GM18868 (cell line): Measurements from ENCODE around the gene TANGO2.

Experiments used
- ATAC-seq: cut with Tn5 transposase; IDR thresholded peaks from one replicate; pipeline ENCODE4 v1.9.1; 2021; ENCODE audit warnings: mild to moderate bottlenecking, moderate library complexity; ENCODE audit not compliant: unreplicated experiment

TANGO2 gene, protein sequence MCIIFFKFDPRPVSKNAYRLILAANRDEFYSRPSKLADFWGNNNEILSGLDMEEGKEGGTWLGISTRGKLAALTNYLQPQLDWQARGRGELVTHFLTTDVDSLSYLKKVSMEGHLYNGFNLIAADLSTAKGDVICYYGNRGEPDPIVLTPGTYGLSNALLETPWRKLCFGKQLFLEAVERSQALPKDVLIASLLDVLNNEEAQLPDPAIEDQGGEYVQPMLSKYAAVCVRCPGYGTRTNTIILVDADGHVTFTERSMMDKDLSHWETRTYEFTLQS

DNA sequence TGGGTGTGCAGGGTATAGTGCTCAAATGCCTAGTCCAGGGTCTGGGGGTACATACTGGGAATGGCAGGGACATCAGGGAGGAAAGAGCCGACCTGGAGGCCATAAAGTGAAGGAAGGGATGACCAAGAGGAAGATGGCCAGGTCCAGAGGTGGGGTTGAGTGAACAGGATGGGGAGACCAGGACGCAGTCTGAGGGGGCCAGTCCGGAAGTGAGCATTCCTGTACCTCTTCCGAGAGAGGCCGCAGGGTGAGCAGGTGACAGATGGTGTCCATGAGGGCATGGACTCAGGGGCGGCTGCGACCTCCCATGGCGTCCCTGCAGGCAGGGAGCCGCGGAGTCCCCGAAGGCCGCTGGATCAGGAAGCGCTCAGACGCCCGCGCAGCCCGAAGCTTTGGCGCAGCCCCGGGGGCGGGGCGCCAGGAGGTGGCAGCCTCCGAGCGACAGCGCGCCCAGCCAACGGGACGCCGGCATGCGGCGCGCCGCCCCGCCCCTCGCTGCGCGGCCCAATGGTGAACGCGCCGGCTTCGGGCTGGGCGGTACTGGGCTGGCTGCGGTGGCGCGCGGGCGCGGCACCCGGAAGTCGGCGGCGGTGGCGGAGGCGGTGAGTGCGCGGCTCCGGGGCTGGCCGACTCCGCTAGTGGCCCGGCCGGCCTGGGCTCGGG, at the start of gene TANGO2:
TANGO2 (plus strand) TSS at position 578 of the 663 bp plus-strand sequence. CDS start 15,689 bp downstream, outside the sequence.
- ATAC-seq: peak; percentile 85

DNA sequence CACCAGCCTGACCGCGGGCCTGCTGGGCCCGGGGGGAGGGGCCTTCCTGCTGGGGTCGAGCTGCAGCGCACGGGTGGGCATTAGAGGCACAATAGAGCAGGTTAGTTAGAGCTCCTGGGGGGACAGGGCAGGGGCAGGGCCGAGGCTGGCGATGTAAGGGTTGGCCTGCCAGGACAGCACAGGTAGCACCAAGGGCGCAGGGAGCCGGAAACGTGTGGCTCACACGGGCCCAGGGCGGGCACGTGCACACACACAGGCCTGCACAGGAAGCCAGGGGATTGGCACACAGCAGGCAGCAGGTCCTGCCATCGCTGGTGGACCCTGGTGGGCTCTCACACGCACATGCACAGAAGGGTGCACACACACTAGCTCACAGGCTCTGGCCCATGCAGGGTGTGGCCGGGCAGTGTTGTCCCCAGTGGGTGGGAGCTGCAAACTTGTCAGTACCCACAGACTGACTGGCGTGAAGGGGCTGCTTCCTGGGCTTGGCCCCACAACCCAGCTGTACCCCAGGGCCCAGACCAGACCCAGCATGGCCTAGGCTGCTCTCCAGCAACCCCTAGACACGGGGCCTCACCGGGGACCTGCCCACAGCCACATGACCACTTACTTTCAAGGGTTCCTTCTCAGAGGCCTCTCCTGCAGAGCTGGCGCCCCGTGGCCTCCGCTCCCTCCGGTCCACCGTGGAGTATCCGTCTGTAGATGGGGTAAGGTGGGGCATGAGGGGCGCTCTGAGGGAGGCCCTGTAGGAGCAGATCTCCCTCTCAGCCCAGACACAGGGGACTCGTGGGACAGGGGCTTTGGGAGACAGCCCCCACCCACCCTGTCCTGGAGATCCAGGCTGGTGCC, 49.4 kb upstream of the TANGO2 start:
- ATAC-seq: no peak

DNA sequence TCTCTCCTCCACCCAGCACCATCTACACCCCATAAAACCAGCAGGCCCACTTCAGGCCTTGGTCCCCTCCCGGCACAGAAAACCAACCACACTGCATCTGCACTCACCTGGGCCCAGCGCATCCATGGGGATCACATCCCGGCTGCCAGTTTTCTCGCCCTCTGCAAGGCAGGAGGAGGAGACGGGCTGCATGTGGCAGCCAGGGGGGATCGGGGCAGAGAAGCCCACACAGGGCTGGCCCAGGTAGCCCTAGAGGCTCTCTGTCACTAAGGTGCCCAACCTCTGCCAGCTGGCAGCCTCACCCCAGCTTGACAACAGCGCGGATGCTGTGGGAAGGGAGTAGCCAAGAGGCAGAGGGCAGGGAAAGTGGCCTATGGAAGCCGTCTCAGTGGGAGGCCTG, 48.7 kb upstream of the TANGO2 start:
- no peak for ATAC-seq

DNA sequence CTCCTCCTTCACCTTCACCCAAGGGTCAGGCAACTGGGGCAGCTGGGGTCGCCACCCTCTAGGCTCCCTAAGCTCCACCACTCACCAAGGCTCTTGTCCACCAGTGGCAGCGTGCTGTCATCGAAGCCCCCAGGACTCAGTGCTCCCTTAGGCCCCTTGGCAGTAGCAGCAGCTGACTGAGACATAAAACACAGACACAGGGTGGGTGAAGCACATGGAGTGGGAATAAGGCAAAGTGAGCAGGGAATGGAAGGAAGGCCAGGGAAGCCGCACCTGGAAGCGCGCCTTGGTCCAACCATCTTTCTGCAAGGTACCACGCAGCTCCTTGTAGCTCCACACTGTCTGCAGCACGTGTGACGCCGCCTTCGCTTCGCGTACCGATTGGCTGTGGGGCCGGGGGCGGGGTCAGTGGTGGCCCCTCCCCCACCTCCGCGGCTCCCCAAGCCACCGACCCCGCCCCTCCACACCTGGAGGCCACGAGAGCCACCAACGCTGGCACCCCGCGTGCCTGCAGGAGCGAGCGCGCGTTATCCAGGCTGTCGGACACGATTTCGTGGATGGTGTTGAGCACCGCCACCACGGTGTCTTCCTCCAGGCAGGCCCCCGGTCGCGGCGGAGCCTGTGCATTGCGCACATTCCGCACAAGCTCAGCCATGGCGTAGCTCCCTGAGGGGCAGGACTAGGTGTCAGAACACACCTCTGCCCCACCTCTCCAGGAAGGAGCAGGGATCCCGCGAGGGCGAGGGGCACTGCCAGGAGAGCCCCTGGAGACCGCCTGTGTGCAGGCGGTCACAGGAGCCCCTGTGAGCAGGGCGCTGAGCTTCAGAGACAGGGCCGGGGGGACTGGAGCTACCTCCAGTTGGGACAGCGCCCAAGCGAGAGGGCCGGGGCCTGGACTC, 48.0 kb upstream of the TANGO2 start:
- ATAC-seq: no peak

DNA sequence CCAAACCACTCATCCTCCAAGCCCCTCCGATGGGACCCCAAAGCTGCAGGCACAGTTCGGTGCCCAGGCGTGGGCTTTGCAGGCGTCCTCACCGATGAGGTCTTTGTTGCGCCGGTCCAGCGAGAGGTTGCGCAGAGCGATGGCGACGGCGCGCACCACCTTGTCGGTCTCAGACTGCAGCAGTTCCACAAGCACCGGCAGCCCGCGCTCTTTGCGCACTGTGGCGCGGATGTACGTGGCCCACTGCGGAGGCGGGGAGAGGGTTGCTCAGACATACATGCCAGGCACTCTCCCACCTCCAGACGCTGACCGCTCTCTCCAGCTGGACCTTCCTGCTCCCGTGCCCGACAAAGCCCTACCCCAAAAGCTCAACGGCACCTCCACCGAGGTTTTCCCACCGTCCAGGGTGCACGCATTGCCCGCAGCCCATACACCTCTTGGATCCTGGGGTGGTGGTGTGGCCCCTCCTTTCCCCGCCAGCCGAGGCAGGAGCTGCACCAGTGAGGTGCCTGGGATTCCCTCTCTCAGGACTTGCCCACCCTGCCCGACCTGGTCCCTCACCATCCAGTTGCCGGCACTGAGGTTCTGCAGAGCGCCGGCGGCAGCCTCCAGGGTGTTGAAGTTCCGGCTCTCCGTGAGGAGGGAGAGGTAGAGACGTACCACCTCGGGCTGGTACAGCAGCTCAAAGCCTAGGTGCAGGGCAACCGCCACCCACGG, 47.2 kb upstream of the TANGO2 start:
- no peak for ATAC-seq

DNA sequence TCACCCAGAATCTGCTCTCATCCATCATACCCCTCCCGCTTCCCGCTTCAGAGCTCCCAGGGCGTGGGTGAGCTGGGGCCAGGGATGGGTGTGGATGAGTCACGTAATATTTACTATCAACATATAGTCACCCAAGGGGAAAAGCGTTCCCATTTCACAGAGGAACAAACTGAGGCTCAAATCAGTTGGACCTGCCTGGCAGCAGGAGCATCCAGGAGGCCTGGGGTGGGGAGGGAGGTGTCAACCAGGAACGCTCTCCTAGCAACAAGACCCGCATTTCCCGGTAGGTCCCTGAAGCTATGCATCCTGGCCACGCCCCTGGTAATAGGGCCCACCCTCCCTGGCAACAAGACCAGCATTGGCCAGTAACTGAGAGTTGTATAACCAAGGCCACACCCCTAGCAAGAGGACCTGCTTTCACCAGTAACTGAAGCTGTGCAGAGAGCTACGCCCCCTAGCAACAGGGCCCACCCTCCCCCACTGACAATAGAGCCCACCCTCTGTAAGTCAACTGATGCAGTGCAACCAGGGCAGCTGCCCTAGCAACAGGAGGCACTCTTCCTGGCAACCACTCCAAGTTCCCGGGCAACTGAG, 46.5 kb upstream of the TANGO2 start:
- no peak for ATAC-seq

DNA sequence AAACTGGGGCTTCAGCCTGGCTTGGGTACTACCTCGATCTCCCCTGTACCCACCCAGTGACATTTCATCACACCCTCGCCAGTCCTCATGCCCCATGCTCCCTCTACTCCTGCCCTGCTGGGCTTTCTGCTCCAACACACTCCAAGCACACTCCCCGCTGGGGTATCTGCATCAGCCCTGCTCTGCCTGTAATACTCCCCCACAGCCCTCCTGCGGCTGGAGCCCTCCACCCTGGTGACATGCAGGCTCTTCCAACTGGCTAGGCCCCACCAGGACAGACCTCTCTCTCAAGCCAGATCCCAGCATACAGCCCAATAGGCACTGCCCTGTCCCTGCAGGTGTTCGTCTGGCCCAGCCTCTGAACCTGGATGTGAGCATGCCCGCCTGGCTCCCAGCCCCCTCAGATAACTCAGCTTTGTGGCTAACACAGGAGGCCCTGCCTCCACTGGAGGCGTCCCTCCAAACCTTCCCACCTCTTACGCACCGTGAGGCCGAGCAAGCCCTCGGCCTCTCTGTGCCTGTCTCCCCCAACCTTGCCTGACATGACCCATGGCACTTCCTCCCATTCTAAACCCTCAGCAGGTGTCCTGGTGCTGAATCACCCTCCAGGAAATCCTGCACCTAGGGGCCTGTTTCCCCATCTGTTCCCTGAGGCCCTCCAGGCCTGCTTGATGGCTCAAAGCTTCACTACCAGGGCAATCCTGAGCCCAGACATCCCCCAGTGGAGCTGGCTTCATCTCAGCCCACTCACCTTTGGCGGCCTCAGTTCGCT, 45.8 kb upstream of the TANGO2 start:
- ATAC-seq: no peak

DNA sequence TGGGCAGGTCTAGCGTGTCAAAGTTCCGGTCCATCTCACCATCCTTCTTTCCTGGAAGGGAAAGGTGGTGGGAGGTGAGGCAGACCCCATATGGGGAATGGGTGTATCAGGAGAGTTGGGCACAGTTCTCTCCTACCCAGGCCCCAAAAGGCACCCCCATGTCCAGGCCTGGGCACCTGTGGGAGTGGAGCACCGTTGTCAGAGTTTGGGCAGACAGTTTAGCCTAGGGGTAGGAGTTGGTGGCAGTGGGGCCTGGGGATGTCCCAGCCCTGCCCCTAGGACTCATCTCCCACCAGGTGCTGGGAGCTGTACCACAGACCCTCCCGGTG, 45.2 kb upstream of the TANGO2 start:
- ATAC-seq: no peak

DNA sequence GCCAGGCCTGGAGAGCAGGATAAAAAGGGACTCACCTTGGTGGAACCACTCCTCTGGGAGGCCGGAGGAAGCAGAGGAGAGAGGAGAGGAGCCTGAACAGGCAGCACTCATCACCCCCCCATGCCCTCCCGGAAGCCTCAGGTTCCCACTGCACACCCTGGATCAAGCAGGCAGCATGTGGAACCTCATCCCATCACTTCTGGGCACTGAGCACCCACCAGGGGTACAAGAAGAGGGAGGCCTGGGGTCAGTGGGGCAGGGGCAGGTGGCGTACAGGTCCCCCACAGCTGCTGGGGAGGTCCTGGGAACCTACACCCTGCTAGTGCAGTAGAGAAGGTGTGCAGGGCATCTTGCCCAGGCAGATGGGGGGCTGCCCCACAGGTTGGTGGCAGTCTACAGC, 44.2 kb upstream of the TANGO2 start:
- ATAC-seq: no peak

DNA sequence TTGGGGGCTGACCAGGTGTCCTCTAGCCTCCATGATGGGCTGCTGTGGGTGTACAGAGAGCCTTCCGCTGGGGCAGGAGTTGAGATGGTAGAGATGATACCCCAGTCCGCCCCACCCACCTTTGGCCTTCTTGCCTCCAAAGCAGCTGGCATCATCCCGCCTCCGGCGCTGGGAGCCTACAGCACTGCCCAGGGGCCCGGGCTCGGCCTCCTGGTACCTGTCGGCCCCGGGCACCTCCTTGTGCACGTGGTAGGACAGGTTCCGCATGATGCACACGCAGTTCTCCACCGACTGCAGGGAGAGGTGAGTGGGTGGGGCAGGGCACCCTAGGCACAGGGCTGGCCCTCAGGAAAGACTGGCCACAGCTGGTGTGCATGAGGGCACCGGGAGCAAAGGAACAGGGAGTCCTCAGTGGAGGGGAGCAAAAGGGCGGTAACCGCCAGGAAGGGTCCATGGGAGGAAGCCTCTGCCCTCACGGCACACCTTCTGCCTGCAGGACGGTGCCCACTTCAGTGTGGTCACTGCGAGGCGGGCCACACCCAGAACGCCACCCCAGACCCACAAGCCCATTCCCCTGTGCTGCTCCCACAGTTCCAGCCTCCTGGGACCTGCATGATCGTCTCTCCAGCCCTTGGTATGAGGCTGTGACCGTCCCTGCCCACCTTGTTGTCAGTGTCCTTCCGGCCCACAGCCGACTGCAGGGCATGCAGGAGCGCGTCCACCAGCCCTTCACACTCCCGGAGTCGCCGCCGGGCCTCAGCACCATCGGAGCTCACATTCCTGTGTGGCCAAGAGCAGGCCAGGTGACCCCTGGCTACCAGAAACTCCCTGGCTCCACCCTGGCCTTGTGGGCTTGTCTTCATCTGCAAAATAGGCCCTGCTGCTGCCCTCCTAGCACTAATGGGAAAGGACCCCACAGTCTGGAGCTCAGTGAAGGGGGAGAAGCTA, 43.3 kb upstream of the TANGO2 start:
- no peak for ATAC-seq

DNA sequence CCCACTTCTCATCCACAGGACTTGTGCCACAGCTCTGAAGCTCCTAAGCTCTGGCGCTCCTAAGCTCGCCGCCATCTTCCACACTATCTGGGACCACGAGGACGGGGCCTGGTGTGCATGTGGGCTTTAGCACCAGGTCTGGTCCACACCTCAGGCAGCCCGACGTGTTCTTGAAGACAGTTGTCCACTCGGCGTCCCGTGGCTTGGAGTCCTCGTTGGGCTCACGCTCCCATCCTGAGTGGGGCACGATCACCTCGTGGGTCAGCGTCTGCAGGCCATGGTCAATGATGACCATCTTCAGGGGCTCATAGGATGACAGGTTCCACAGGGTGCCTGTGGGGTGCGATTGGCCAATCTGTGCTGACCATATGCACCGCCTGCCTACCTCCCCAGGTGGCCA, 42.2 kb upstream of the TANGO2 start:
- ATAC-seq: no peak

DNA sequence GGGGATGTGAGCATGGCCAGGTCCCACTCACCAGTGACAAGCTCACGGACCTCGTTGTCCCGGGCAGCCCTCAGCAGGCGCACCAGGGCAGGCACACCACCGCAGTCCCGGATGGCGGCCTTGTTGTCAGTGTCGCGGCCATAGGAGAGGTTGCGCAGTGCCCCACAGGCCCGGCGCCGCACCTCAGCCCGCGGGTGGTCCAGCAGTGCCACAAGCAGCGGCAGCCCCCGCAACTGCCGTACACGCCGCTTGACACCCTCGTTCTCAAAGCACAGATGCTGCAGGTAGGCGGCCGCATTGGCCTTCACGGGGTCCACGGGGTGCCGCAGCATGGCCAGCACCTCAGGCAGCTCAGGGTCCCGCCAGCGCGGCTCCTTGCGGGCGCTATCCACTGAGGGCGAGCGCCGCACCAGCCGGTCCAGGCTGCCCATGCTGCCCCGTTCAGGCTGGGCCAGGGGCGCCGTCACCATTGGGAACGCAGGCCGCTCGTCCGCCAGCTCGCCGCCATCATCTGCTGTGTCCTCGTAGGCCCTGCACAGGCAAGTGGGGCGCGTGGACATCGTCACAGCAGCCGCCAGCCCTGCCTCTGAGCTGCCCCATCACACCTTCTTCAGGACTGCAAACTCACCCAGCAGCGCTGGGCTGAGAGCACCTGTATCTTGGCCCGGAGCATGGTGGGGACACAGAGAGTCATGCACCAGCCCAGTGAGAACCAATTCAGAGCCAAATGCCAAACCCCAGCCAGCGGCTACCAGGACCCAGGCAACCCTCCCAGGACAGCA, 41.0 kb upstream of the TANGO2 start:
- ATAC-seq: no peak

DNA sequence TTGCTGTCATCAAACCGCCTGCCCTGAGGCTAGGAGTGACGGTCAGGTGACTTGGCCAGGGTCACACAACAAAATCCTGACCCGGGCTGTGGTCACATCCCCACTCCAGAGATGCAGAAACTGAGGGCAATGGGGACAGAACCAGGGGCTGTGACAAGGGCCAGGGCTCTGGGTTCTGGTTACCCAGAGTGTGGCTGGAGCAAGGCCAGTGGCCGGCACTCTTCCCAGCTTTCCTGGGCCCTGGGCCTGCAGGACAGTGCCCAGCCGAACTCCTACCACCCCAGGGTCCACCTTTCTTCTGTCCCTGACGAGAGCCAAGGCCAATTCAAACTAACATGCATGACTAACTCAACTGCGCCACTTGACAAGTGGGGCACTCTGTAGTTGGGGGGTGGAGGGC, 40.1 kb upstream of the TANGO2 start:
- ATAC-seq: no peak

DNA sequence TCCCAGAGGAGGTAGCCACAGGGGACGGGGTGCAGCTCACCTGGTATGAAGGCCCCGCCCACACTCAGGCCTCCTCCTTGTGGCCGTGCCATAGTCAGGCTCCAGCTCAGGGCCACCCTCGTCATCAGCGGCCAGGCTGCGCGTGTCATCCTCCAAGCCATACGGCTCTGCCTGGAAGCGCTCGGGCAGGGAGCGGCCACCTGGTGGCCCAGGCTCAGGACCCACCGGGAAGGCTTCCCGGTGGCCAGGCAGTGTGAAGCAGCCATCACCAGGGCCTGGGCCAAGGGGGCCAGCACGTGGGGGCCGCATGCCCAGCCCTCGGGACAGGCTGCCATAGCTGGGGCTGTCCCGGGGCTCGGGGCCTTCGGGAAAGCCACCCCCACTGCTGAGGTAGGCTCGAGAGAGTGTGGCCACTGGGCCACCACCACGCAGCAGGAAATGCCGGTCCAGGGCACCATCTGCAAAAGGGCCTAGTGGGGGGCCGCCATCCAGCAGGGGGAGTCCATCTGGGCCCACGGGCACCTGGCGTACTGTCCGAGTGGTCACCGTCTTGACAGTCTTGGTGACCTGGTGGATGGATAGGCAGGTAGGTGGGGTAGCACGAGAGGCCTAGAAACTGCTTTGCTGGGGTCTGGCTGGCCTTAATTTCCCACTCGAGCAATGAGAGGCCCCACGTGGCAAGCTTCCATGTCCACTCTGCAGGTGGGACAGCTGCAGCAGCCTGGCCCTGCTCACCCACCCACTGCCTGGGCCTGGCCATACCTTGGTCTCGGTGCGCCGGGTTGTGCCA, 39.5 kb upstream of the TANGO2 start:
- no peak for ATAC-seq

DNA sequence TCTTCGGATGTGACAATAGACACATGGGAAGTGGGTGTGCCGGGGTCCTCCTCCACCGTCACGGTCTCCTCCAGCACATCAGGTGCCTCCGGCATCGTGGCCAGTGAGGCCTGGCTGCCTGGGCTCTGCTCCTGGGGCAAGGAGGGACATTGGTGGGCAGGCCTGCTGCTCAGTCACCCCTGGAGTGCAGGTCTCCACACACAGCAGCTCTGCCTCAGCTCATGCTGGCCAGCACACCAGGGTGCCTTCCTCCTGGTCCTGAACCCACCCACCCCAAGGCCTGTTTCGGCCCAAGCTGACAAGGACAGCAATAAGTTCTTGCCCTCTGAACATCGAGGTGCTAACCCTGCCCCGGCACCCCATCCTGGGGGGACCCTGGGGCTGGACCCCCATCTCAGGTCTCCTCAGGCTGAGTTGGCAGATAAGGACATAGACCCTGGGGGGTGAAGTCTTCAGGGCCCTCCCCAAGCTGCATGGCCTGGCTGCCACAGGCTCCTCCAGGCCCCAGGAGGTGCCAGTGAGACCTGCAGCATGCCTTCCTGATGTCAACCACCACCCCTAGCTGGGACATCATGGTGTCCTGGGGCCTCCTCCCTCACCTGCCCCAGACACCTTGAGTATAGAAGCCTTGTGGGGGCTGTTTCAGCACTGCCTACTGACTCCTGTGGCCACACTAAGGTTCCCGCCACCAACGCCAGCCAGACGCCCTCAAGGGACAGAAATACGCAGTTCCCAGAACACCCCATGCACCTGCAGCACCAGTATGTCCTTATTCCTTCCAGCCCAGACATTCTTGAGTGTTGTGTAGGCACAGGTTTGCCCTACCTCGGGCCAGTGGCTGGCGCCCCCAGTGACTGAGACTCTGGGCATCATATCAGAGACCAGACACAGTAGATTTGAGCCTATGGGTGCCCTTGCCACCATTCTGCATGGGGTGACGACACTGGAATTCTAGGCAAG, 38.7 kb upstream of the TANGO2 start:
- no peak for ATAC-seq
